GM19467 (cell line): ENCODE results near the gene KIF22.

ENCODE experiments used
- ATAC-seq: cut with Tn5 transposase; IDR thresholded peaks from one replicate; pipeline ENCODE4 v1.9.1; 2021; ENCODE audit warnings: mild to moderate bottlenecking, moderate library complexity; ENCODE audit not compliant: unreplicated experiment

KIF22 gene

GRCh38 chr16:29834079-29834478 is 43.5 kb downstream of the KIF22 start:
- no peak for ATAC-seq

DNA sequence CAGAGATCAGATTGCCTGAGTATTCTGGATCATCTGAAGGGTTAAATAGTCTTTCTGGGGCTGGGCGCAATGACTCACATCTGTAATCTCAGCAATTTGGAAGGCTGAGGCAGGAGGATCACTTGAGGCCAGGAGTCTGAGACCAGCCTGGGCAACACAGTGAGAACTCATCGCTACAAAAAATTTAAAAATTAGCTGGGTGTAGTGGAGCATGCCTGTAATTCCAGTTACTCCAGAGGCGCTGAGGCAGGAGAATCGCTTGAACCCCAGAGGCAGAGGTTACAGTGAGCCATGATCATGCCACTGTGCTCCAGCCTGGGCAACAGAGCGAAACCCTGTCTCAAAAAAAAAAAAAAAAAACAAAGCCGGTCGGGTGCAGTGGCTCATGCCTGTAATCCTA is 45.4 kb downstream of the KIF22 start:
- no peak for ATAC-seq

DNA sequence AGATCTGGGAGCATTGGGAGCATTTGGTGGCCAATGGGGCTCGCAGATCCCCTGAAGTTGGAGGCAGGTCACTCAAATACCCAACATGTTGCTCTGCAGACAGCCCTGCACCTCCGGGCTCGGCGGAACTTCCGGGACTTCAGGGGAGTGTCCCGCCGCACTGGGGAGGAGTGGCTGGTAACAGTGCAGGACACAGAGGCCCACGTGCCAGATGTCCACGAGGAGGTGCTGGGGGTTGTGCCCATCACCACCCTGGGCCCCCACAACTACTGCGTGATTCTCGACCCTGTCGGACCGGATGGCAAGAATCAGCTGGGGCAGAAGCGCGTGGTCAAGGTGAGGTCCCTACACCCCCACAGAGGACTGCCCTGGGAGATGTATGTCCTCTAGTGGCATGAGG is 46.1 kb downstream of the KIF22 start:
- no peak for ATAC-seq

GRCh38 chr16:29837841-29838240 is 47.3 kb downstream of the KIF22 start:
- ATAC-seq: no peak

GRCh38 chr16:29839822-29840221 is 49.3 kb downstream of the KIF22 start:
- ATAC-seq: no peak

- ATAC-seq: no peak
Observed at GRCh38 chr16:29840240-29840639, 49.7 kb downstream of the KIF22 start.

DNA sequence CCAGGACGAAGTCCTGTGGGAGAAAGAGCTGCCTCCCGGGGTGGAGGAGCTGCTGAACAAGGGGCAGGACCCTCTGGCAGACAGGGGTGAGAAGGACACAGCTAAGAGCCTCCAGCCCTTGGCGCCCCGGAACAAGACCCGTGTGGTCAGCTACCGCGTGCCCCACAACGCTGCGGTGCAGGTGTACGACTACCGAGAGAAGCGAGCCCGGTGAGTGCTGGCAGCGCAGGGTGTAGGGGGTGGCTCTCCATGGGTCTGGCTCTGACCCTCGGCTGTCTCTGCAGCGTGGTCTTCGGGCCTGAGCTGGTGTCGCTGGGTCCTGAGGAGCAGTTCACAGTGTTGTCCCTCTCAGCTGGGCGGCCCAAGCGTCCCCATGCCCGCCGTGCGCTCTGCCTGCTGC is 51.1 kb downstream of the KIF22 start:
- no peak for ATAC-seq

- ATAC-seq: no peak
Observed at GRCh38 chr16:29842732-29843346, 52.3 kb downstream of the KIF22 start.

DNA sequence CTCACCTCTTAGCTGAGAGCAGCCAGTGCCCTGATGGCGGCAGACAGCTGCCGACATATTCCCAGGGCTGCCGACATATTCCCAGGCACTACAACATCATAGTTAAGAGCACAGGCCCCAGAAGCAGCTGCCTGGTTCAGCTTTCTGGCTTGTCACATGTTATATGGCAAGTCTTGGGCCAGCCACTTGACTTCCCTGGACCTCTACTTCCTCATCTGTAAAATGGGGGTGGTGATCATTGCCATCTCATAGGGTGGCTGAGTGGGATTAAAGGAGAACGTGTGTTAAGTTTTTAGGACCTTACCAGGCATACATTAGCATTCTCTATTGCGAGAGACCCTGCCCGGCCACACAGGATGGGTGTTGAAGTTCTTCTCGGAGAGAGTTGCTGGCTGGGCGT is 53.4 kb downstream of the KIF22 start:
- ATAC-seq: no peak

DNA sequence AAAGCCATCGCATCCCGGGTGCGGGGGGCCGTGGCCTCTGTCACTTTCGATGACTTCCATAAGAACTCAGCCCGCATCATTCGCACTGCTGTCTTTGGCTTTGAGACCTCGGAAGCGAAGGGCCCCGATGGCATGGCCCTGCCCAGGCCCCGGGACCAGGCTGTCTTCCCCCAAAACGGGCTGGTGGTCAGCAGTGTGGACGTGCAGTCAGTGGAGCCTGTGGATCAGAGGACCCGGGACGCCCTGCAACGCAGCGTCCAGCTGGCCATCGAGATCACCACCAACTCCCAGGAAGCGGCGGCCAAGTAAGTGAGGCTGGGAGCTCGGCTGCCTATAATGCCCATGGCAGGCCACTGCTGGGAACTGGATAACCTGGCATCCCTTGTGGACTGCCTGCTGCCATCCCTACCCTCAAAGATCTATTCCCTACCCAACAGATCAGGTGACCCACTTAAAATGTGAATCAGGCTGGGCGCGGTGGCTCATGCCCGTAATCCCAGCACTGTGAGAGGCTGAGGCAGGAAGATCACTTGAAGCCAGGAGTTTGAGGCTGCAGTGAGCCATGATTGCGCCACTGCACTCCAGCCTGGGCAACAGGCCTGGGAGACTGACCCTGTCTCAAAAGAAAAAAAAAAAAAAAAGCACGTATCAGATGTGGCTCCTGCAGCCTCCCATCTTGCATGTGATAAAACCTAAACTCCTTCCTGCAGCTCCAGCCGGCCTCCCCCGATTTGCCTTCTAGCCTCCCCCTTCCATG is 54.2 kb downstream of the KIF22 start:
- ATAC-seq: no peak

DNA sequence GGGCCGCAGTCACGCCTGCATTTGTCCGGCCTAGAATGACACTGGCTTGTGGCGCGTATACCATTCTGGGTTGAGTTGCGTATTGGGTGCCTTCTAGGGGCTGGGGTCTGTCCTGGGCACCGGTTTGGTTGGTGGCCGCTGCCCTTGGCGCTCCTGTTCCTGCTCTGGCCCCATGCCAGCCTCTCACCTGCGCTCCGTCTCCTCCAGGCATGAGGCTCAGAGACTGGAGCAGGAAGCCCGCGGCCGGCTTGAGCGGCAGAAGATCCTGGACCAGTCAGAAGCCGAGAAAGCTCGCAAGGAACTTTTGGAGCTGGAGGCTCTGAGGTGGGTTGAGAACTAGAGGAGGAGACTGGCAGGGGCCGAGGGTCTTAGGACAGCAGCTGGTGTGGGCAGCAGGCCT is 55.1 kb downstream of the KIF22 start:
- no peak for ATAC-seq

DNA sequence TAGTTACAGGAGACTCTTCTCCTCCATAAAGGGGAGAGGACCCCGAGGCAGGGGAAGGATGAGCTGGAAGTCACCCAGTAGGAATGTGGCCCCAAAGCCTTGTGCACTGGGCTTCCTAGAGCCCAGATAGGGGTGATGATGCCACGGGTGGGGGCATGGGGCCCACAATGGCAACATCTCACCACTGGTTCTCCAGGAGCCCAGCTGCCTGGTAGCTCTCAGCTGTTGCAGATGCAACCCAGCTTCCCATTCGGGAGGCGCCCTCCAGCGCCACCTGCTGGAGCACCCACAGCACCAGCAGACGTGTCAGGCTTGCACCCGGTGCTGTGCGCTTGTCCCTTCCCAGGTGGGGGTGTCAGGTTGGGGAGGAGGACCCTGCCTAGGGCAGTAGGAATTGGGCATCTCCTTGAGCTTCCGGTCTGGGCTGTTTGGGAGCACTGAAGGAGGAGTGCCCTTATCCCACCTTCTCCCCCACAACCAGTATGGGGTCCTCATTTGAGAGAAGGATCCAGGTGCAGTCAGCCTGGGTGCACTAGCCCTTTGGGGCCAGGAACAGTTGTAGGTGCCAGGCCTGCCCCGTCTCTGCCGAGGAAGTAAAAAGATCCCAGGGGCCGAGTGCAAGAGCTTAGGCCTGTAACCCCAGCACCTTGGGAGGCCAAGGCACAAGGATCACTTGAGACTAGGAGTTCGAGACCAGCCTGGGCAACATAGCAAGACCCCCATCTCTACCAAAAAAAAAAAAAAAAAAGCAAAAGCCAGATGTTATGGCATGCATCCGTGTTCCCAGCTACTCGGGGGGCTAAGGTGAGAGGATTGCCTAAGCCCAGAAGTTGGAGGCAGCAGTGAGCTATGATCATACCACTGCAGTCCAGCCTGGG is 58.1 kb downstream of the KIF22 start:
- no peak for ATAC-seq

GRCh38 chr16:29849505-29849904 is 59.0 kb downstream of the KIF22 start:
- ATAC-seq: no peak

DNA sequence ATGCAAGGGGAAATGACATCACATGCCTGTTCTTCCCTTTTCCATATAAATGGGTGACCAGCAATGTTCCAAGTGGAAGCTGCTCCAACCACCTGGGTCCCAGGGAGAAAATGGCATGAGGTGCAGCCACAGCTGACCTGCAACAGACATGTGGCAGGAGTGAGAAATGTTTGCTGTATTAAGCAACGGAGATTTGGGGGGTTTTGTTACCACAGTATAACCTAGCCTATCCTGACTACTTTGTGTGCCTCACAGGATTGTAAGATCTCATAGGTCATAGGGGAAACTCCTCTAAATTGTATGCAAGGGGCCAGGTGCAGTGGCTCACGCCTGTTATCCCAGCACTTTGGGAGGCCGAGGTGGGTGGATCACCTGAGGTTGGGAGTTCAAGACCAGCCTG is 60.4 kb downstream of the KIF22 start:
- ATAC-seq: no peak

GRCh38 chr16:29852654-29853053 is 62.1 kb downstream of the KIF22 start:
- no peak for ATAC-seq

GRCh38 chr16:29854520-29855100 is 64.1 kb downstream of the KIF22 start:
- no peak for ATAC-seq
